ENCODE data around the gene WNT16.

- TF ChIP-seq CTCF (conservative IDR thresholded peaks at IDR 0.05; ENCODE audit: low read depth, low read length): no peak
- TF ChIP-seq EZH2phosphoT487 (IDR thresholded peaks at IDR 0.05; ENCODE audit: borderline replicate concordance, low read length): no peak
Measured at GRCh38 chr7:121384265-121384664, 55.5 kb downstream of the WNT16 start.

All from PC-3 (cell line).